Fibroblast of skin of abdomen (primary cell): ENCODE results near the gene CNGA3.

Experiments used
- DNase-seq: peaks from one replicate; pipeline ENCODE4 v3.0.0-alpha.2; 2013

The CNGA3 gene

DNA sequence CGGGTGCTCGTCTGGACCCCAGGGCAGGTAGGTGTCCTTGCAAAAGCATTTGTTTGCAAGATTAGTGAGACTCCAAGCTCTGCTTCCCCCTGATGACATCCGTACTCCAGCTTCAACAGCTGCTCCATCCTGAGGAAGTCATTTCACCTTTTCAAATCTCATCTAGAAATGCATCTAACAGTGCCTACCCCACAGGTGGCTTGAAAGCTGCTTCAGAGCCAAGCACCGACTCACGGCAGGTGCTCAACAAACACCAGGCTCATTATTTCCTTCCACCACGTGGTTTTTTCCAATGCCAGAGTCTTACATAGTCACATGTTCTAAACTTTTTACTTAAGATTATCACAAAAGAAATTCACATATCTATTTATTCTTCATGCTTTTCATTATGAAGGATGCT lies 31.9 kb downstream of the CNGA3 start:
- DNase-seq = no peak

DNA sequence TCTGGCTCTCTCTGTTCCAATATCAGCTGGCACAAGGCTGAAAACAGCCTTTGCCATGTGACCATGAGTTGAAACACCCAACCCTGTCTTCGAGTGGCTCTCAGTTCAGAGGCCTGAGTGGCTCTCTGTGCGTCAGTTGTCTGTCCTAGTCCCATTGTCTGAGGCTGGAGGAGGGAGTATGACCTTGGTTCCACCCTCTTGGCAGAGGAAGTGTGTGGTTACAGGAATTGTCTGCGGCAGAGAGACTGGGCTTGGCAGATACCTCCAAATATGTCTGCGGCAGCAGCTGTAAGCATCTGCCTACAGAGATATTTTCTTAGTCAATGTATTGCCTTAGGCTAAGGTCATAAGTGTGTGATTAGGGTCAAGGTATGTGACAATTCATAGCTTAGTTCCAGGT lies 32.6 kb downstream of the CNGA3 start:
- peak; percentile 24 for DNase-seq

DNA sequence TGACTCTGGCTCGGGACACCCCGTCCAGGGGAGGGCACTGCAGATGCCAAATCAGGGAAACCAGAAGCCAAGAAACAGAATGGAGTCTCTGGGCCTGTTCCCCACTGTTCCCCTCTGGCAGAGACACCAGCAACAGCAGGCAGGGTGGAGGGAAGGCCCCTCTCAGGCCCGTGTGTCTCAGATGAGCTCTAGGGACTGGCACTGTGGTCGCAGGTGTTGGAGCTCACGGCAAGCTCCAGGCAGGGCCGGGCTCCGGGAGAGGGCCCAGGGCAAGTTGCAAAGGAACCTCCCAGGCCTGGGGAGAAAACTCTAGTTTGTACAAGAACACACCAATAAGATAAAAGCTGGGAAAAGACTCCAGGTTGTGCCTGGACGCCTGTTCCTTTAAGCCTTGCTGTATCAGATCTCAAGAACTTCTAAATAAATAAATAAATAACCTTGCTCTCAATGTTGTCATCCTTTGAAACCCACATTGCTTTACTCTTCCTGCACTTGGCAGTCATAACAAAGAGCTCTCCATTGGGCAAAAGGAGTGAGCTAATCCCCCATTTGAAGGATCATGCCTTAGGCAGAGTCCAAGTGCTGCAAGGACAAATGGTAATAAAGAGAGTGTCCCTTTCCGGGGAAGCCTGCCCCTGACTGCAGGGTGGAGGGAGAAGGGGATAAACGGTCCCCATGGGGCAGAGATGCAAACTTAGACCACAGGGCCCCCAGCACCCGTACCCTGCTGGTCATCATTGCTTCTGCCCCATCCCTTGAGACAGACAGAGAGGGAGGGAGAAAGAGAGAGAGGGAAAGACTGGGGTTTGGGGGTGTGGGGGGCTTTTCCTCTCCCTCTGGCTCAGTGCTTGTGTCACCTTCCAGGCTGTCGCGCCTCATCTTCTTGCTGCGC lies 33.3 kb downstream of the CNGA3 start:
- DNase-seq = no peak

DNA sequence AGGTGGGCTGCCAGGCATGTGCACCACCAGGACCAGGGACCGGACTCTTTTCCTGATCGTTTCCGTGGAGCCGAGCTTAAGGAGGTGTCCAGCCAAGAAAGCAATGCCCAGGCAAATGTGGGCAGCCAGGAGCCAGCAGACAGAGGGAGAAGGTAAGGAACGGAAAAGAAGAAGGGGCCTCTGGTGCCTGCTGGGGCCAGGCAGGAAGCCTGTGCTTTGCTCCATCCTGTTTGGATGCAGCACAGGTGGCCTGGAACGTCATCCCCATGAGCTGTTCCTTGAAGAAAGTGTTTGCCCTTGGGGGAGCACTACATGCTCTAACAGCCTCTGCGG lies 33.9 kb downstream of the CNGA3 start:
- DNase-seq = no peak

DNA sequence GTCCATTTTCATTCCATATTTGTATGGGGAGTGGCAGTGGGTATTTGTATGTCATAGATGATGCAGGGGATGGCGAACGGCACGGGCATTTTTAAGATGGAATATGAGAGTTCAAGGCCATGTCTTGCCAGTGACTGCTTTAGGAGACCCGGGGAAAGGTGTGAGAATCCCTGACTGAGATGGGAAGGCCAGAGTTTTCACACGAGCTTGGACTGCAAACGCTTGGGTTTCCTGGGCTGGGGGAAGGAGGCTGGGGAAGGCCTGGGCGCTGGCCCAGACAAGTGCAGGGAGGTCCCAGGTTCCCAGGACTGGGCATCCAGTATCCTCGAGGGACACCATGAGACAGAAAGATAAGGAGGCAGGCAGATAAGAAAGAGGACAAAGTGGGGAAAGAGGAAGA lies 35.2 kb downstream of the CNGA3 start:
- DNase-seq = no peak

DNA sequence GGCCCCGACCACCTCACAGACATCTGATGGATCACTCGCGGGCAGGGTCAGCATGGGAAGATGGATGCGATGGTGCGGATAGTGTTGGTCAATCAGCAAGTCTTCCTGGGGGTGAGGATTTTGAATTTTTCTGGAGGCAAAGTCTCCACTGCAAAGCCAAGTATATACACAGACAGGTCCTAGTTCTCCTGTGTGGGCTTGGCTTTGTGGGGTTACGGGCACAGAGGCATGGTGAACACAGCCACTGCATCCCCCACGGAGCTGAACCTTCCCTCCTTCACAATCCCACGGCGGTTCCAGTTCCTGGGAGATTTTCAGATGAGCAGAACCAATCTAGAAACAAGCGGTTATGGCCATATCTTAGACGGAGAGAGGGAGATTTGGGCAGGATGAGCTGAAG lies 35.8 kb downstream of the CNGA3 start:
- no peak for DNase-seq

DNA sequence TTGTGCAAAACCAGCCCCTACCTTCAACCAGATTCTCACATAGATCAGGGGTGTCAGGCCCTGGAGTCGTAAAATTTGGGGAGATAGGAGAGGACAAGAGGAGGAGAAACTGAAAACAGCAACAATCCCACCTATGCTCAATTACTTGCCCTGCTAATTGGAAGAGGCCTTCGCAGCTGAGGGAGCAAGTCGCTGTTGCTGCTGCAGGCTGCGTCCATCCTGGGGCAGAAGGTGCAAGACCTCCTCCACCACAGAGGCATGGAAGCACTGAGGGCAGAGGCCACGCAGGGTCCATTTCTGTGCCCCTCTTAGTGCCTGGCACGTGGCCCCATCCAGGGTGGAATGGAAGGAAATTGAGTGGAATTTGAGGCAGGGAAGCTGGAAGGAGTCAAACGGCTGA lies 36.5 kb downstream of the CNGA3 start:
- no peak for DNase-seq

DNA sequence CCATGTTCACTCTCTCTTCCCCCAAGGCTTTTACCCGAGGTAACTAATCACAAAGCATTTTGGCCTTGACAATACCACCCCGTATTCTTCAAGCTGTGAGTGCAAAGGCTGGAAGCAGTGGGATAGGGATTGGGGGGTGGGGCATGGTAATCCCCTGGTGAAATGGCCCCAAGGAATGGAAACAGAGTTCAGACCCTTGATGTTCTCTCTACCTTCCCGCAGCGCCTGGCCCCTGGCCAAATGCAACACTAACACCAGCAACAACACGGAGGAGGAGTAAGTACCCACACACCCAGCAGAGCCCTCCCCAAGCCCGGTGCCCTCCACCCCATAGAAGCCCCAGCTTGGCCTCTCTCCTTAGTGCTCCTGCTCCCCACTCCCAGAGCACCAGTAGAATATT lies 36.9 kb downstream of the CNGA3 start:
- no peak for DNase-seq

DNA sequence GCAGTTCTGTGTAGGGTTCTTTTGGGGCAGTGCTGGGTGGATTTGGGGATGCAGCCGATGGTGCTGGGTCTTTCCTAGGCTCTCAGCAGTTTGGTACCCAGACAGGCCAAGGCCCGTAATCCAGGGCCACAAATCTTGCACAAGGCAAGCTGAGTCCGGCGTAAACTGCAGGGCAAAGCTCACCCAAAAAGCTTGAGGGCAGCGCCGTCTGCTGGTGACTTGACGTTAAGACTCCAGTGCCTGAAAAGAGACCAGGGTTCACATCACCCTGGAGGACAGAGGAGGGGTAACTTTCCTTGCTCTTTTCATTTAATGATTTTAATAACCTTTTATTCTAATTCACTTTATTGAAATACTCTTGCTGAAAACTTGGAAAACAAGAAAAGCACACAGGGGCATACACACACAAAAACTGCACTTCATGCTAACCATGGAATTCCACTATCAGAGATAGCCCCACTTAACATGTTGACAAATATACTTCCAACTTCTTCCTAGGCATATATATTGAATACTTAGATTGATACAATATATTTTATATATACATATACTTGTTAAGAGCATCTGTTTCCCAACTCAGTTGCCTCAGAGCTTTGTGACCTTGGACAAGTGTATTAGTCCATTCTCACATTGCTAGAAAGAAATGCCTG lies 38.9 kb downstream of the CNGA3 start:
- DNase-seq = peak; percentile 67

DNA sequence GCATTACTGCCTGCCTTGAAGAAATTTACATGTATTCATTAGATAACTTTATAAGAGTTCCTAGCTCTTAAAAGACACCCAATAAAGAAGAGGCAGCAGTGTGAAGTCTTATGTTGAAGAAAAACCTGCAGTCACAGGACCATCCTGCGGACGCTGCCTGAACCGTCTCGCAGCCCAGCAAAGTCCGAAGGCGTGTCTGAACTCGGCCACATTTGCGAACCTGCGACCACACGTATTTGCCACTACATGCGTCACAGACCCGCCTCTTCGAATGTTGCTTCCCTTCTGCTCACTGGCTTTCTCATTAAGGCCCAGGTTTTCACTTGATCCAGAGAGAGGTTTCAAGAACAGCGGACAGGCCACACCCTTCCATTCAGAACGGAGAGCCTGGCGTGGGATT lies 41.2 kb downstream of the CNGA3 start:
- DNase-seq = no peak

DNA sequence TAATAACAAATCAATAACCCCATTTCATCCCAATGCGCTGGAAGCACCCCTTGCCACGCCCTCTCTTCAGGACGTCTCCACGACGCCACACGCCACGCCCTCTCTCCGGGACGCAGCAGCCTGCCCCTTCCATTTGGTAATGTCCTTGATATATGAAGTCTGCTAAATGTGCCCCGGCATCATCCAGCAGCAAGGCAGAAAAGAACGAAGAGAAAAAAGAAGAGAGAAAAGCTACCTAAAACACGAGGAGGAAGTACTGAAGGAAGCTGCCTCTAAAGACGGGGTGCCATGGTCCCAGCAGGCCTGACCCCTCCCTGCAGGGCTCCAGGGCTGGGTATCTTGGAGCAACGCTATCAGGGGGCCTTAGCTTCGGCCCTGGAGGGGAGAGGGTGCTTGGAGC lies 41.8 kb downstream of the CNGA3 start:
- DNase-seq = no peak

DNA sequence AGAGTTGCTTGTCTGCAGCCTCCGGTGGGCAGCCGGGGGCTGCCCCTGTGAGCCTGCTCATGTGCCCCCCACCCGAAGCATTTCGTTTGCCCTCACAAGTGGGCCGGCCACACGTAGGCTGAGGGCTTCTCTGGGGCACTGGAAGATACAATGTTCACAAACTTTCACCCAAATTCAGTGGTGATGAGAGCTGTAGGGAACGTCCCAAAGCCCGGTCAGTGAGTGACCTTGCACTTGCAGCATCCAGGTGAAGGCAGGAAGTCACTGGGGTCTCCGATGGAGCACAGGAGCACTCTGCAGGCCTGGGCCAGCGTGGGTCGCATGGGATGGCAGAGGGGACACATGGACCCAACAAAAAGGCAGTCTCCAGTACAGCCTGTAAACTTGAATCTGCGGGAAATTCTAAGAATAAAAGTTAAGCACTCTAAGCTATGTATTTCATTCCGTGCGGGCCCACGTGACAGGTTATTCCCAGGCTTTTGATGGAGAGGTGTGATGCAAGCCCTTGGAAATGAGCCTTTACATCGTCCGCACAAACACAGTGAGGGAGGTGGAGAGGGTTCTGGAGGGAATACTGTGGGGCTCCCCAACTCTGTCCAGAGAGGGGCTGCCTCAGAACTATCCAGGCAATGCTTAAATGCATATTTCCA lies 42.5 kb downstream of the CNGA3 start:
- no peak for DNase-seq

DNA sequence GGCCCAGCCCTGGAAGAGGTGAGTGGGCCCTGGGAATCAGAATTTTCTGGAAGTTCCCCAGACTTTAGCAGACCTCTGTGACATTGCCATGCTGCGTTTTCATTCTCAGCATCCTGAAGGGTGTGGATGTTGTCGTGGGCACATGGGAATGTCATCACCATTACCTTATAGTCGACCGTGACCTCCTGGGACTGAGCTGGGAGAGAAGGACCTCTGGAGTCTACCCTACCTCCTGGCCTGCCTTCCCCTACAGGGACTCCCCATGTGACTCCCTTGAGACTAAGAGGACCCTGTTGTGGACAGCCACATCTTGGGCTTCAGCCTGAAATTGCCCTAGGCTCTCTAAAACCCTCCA lies 43.0 kb downstream of the CNGA3 start:
- no peak for DNase-seq

DNA sequence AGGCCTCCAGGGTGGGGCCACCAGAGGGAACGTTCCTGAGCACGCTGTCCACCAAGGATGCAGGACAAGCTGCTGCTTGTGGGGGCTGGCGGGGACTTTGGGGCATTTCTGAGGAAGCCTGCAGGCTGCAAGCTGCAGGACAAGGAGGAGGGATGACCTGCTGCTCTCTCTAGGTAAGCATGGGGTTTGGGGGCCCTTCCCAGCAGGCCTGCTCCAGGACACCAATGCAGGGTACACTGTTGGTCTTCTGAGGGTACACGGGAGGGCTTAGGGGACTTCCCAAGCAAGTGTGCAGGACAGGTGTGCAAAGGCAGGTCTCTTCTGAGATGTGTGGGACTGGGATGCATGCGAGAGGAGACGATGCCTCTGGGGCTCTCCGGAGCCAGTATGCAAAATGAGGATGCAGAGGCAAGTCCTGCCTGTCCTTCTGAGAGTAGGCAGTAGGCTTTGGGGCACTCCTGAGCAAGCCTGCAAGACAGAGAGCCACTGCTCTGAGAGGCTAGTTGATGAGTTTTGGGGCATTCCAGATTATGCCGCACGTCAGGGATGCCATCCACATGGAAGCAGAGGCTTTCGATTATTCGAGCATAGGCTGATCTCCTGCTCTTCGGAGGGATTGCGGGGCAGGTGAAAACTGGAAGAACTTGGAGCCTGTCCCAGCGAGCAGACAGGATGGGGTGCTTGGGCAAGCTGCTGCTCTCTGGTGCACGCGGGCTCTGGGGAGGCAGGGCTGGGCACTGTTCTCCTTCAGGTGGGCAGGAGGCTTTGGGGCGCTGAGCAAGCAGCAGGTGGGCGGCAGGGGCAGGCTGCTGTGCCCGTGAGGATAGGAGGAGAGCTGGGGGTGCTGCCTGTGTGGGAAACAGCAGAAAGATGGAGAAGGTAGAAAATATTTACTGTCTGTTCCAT lies 44.6 kb downstream of the CNGA3 start:
- DNase-seq = no peak

DNA sequence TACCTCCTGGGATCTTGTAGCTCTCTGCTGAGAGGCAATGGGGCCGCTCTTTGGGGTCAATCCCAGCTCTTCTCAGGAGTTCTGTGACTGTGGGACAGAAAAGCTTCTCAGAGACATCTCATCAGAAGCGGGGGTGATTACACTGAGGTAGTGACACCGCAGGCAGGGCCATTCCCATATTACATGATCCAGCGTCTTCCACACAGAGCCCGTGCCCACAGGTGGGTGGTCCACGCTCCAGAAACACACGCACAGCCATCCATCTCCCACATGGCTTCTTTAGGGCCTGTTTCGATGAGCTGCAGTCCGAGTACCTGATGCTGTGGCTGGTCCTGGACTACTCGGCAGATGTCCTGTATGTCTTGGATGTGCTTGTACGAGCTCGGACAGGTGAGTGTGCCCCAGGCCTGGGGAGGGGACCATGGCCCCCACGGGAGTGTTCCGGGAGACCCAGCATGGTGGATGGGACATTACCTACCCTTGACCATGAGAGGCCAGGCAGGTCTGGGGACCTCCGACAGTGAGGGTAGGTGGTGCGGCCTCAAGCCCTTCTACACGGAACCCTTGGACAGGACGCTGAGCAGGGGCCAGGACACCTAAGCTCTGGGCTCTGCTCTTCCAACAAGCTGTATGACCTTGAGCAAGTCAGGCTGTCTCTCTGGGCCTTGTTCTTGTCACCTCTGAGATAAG lies 45.5 kb downstream of the CNGA3 start:
- no peak for DNase-seq

DNA sequence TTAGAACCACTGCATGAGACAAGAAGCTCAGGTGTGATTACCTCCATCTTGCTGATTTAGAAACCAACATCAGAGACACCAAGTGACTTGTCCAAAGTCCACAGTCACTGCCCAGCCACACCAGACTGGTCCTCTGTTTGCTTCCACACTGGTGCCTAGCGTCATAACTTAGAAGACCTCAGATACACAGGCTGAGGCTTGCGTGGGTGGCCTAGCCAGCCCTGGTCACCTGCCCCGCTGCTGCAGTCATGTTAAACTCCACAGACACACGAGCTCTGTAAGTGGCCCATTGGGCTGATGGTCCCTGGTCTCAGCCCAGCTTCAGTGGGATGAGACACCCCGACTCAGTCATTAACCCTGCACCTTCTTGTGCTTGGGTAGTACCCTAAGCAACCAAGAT lies 47.1 kb downstream of the CNGA3 start:
- no peak for DNase-seq

DNA sequence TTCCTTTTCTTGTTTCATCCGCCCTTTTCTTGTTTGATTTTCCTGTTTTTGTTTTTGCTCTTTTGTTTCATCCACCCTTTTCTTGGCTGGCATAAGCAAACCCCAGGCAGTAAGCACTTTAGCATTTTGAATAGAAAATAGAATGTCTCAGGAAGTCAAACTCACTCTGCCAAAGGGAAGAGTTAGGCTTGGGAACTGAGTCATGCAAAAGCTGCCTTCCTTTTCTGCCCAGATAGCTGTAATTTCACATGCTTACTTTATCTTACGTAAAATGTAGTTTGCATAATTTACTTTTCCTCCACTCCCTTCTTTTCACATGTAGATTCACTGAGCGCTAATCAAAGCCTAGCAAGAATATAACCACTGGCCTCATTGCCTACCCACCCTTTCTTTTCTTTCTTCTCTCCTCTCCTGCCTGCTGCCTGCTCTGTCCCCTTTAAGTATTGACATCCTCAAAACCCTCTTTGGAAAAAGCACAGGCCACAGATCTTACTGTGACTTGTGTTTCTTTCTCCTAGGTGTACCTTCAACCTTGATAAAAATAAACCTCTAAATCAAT lies 48.4 kb downstream of the CNGA3 start:
- no peak for DNase-seq

DNA sequence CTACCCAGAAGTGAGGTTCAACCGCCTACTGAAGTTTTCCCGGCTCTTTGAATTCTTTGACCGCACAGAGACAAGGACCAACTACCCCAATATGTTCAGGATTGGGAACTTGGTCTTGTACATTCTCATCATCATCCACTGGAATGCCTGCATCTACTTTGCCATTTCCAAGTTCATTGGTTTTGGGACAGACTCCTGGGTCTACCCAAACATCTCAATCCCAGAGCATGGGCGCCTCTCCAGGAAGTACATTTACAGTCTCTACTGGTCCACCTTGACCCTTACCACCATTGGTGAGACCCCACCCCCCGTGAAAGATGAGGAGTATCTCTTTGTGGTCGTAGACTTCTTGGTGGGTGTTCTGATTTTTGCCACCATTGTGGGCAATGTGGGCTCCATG lies 49.7 kb downstream of the CNGA3 start:
- DNase-seq = no peak

DNA sequence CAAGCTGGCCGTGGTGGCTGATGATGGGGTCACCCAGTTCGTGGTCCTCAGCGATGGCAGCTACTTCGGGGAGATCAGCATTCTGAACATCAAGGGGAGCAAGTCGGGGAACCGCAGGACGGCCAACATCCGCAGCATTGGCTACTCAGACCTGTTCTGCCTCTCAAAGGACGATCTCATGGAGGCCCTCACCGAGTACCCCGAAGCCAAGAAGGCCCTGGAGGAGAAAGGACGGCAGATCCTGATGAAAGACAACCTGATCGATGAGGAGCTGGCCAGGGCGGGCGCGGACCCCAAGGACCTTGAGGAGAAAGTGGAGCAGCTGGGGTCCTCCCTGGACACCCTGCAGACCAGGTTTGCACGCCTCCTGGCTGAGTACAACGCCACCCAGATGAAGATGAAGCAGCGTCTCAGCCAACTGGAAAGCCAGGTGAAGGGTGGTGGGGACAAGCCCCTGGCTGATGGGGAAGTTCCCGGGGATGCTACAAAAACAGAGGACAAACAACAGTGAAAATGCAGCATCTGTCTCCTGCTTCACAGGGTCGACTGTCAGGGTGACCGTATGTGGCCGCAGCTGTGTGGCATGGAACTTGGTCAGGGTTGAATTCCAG lies 50.6 kb downstream of the CNGA3 start:
- no peak for DNase-seq

DNA sequence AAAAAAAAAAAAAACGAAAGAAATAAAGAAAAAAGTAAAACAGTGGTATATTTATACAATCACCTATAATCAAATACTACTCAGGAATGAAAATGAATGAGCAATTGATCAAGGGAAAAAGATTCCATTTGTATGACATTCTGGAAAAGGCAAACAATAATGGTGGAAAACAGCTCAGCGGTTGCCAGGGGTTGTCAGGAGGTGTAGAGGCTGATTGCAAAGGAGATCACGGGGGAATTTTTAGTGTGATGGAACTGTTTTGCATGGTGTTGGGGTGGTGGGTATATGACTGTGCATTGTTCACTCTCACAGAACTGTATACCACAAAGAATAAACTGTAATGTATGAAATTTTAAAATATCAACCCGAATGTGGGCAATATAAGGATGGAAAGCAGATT lies 52.9 kb downstream of the CNGA3 start:
- no peak for DNase-seq

DNA sequence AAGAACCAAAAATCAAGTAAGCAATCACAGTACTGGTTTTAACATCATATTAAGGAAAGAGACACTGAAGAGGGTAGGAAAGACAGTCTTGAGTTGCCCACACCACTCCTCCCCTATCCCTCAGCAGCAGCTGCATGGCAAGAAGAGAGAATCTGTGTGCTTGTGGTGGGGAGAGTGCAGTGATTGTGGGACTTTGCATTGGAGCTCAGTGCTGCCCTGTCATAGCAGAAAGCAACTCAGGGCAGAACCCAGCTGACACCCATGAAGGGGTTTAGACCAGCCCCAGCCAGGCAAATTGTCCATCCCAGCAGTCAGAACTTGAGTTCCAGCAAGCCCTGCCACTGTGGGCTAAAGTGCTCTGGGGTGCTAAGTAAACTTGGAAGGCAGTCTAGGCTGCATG lies 57.6 kb downstream of the CNGA3 start:
- no peak for DNase-seq
